Measurements from ENCODE around the gene VRK1.

The VRK1 gene

DNA sequence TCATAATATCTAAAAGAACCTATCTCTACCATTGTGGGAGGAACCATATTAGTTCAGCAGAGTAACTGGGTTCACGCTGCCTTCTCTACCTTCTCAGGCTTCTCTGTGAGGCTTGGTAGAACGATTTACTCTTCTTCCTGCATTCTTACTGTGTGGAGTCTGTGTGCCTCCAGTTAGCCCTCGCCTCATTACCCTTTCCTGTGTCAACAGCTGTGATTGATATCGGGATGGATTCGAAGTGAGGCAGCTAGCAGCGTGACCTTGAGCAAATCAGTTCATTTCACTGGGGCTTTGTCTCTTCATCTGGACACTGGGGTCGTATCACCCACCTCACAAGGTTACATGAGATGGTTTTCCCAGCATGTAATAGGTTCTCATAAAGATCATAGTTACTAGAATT, 4.6 kb upstream of the VRK1 start:
- DNase-seq, result no peak

DNA sequence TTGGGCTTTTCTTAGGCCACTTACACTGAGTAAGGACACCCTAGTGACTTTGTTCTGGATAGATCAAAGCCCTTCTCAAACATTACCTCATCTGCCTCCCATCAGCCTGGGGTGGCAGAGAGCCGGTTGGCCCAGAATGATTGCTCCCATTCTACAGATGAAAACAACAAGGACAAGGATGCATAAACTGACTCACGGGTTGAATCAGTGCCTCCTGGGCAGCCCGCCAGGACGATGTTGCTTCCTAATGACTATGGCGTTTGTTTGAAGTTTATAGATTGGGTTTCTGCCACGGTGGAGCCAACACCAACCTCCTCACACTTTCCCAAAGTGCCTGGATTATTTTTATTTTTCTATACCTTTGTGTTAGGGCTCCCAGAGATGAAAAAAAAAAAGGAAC, 3.6 kb upstream of the VRK1 start:
- DNase-seq, result no peak

- no peak for DNase-seq
These were observed 1.9 kb upstream of the VRK1 start for GRCh38 chr14:96795109-96795828.

DNA sequence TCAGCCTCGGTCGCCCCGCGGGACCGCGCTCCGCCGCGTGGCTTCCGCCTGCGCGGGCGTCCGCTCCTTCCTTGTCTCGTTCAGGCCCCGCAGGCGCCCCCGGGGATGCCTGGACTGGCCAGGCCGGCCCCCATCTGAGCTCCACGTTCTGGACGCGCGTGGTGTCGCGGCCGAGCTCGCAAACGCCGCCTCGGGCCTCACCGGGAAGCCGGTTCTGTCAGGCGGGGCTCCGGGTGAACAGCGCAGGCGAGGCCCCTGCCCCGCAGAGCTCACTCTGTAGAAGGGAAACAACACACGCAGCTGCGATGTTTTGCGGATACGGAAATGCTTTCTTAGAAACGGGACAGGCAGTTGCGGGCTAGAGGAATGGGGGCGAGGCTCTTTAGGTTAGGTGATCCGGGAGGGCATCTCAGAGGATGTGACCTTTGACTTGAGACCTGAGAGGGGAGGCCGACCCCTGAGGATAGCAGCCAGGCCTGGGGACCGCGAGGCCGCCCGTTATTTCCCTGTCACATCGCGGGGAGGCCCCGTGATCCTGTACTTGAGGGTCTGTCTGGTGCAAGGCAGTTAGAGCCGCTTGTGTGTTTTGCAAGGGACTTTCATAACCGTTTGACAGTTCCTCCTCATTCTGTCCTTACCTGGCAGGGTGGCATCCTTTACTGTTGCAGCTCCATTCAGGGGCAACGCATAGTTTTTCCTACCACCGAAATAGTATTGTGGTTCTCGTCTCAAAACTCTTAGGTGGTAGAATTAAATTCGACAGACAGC, 584 bp downstream of the VRK1 start:
- peak; percentile 38 for DNase-seq

GRCh38 chr14:96798956-96799355, 1.8 kb downstream of the VRK1 start:
- DNase-seq, result no peak

DNA sequence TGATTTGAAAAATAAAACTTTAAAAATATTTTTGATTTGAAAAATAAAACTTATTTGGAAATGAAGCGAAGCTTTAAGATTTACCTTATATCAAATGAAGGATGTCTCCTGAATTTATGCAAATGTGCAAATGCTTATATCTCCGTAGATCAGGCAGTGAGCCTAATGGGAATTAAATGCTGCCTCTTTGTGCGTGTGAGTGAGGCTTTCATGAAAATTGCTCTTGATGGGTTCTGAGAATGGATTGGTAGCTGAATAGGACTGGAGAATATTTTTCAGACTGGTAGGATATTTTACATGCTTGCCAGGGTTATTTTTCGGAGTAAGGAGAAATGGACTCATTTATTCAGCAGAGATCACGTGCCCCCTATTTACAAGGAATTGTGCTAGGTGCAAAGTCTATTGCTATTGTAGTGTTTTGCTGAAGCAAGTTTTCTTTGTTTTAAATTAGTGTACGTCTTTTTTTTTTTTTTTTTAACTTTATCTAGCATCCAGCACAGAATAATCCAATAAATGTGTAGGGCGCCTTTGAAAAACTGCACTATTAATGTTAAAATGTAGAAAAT, 2.4 kb downstream of the VRK1 start:
- DNase-seq, result no peak

DNA sequence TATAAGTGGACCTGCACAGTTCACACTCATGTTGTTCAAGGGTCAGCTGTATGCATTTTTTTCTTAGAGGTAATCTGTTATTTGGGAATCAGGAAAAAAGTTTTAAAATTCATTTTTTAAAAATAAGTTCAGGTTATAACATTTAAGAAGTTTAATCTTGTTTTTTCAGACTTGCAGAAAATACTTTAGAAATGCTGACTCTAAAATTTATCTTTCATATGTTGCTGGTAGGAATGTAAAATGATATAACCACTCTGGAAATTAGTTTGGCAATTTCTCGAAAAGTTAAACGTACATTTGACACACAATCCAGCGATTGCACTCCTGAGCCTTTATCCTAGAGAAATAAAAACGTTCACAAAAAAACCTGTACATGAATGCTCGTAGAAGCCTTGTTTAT, 4.7 kb downstream of the VRK1 start:
- no peak for DNase-seq

GRCh38 chr14:96802963-96803362, 5.8 kb downstream of the VRK1 start:
- no peak for DNase-seq

GRCh38 chr14:96803958-96804357, 6.8 kb downstream of the VRK1 start:
- DNase-seq, result no peak

GRCh38 chr14:96804895-96805294, 7.7 kb downstream of the VRK1 start:
- DNase-seq, result no peak

DNA sequence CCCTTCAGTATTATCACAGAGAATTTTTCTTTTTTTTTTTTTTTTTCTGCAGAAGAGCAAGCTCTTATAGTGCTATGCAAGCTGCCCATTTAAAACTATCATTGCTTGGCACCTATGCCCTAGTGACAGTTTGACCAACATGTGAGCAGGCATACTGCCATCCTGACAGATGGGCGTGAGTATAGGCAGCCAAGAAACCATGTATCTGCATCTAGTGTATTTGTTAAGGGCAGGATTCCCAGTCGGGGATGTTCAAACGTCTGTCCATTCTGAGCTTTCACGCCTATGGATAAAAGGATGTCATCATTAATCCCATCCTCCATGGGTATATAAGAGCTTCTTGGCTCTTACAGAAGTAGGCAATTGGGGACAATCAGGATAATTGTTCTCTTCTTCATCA, 8.8 kb downstream of the VRK1 start:
- no peak for DNase-seq

DNA sequence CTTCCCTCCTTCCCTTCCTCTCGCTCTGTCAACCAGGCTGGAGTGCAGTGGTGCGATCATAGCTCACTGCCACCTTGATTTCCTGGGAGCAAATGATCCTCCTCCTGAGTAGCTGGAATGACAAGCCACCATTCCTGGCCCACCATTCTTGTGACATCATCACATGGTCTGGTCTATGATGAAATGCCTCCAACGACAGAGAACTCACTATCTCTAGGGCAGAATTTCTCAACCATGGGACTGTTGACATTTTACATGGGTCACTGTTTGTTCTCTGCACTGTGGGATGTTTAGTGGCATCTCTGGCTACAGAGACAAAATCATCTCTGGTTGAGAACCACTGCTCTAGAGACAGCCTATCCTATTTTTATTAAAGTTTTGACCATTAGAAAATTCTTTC, 9.7 kb downstream of the VRK1 start:
- DNase-seq, result no peak

GRCh38 chr14:96808619-96809406, 11.6 kb downstream of the VRK1 start:
- DNase-seq, result no peak

DNA sequence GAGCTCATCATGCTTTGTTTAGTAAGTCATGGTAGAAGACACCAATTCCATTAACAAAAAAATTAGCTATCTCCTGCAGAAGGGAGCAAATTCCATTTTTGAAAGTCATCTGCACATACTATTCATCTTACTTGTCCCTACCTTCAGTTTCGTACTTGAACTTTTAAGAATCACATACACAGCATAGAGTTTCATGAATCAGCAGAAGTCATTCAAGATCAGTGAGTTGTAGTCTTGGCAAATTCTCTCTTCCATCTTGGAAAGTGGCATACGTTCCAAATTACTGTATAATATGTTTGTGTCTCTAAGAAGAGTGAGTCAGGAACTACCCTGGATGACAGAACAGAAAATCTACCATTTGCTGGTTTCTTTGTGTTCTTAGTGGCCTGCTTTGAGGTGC, 14.1 kb downstream of the VRK1 start:
- DNase-seq, result peak; percentile 88

- DNase-seq, result no peak
These were observed 14.9 kb downstream of the VRK1 start for GRCh38 chr14:96811985-96812667.

DNA sequence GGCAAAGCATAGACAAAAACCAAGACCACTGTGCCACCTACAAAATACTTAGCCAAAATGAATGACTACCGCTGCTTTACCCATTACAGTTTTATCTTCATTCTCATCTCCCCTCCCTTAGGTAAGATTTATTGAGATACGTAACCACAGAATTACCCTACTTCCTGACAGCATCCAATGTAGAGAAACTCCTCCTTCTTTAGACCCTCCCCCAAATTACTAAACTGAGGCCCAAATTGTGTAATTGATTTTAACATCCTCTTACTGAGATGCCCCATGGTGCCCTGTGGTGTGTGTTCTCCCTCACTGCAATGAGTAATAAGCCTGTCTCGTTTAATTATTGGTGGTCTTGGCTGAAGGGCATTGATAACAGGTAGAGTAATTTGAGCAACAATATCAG, 19.1 kb downstream of the VRK1 start:
- no peak for DNase-seq

DNA sequence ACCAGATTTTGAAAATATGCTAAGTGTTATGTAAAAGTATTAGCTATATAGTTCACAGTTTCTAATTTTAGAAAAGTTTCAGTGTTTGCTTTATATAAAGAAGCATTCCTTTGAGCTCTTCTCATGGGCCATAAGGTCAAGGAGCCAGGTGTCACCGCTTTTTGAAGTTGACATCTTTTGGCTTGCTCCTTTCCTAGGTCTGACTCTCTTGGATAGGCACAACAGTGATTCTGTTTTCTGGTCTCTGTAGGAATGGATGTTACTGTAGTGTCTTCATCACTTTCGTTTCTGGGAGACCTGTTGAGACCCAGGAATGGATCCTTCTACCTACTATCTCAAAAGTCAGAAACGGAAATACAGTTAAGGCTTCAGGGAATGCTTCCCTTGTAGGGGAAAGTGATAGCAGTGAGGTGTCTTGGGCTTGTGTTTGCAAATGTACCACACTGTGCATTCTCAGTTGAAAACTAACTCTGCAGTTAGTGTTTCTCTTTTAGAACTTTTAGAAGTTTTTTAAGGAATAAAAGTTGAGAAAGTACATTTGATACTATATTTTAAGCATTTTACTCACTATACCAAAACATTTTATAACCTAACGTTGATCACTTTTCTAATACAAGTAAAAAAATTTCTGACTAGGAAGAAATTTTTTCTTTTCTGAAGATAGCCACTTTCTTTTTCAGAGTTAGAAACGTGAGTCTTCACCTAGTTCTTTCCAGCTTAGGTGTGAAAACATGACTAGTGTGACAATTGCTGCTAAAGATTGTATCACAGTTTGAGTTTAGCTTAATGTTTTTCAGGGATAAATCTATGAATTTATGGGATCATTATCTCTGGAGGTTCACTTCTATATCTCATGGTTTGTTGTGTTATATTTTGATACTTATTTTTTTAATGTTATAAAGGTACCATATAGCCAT, 20.8 kb downstream of the VRK1 start:
- DNase-seq, result no peak

DNA sequence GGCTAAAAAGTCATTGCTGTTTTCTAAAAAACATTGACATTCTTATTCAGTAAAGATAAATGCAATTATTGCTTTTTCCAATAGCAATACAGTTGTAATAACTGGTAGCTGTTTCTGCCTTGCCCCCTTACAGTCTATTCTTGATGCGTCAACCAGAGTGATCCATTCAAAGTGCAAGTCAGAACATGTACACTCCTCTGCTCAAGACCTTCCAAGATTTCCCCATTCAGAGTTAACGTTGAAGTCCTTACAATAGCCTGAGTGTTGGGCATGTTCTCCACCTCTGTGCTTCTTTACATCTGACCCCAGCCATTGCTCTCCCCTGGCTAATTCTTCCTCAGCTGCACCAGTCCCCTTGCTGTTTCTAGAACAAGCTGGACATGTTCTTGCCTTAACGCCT, 24.3 kb downstream of the VRK1 start:
- no peak for DNase-seq

- DNase-seq, result no peak
These were observed 26.5 kb downstream of the VRK1 start for GRCh38 chr14:96823652-96824051.

DNA sequence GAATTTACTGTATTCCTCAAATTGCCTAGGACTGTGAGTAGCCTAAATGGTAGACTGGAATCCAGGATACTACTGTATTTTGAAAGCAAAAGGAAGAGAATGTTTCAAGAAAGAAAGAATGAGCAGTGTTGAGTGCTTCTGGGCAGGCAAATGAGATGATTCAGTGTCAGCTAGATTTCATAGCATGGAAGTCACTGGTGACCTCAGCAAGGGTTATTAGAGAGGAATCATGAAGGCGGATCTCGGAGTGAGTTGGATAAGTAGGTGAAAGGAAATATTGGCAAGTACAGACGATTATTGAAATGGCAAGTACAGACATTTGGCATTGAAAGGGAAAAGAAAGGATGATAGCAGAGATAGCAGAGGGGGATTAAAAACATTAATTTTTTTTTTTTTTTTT, 27.1 kb downstream of the VRK1 start:
- DNase-seq, result peak; percentile 77

DNA sequence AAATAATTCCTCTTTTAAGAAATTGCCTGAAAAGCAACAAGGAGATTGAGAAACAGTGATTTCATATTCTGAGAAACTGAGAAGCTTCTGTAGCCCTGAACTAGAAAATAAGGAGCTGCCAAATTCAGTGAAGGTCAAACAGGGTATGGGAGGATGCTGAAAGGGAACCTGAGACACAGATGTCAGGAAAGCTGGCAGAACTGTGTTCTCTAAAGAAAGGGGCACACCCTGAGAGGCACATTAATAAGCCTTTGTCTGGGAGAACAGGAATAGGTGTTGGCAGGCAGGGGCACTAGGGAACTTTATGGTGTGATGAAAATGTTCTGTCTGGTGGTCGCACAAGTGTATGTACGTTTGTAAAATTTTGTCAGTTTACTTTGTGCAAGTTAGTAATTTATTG, 29.6 kb downstream of the VRK1 start:
- no peak for DNase-seq

GRCh38 chr14:96827290-96827689, 30.1 kb downstream of the VRK1 start:
- no peak for DNase-seq
